H1 (cell line): ENCODE data around the gene XRCC6. TPM values are rescaled to one million over a fixed set of nuclear protein-coding genes. Genes with fewer than 3 reads are reported as not detected.

Source experiments
- CTCF ChIA-PET: fragments of 300-600 bp; sonication (Branson Sonifier 250); formaldehyde crosslinking; loops from one replicate; lab custom pipeline; 2021; ENCODE audit not compliant: partially characterized antibody; lab: Charles Lee
- POLR2A ChIA-PET: fragments of 300-600 bp; sonication (Branson Sonifier 250); formaldehyde crosslinking; loops from one replicate; lab custom pipeline; 2021; ENCODE audit warnings: inconsistent platforms; ENCODE audit not compliant: partially characterized antibody; lab: Charles Lee
- DNase-seq, 2 experiments: peaks; one replicate each; pipeline versions ENCODE4 v3.0.0 to v3.0.0-alpha.2; 2010 to 2022; ENCODE audit warnings: low spot score in 2 of 2, low read depth in 1 of 2, mixed read lengths in 1 of 2
- FAIRE-seq: peaks from 2 replicates; lab custom pipeline; 2011; peaks lifted over from hg19 to GRCh38; lab: Jason Lieb, UNC
- H2AFZ ChIP-seq: 2 replicates; pipeline ENCODE4 v1.8.1; 2012; ENCODE audit warnings: low read length, inconsistent platforms
- H2AK5ac ChIP-seq: 2 replicates; pipeline ENCODE4 v1.6.1; 2013; ENCODE audit warnings: low read depth, low read length
- H2BK120ac ChIP-seq: replicated peaks from 2 replicates; pipeline ENCODE3; 2013; ENCODE audit warnings: low read depth, low read length, inconsistent platforms
- H2BK12ac ChIP-seq: 2 replicates; pipeline ENCODE4 v1.6.1; 2013; ENCODE audit warnings: low read depth, low read length
- H2BK15ac ChIP-seq: 2 replicates; pipeline ENCODE4 v1.6.1; 2013; ENCODE audit warnings: low read length
- H2BK20ac ChIP-seq: 2 replicates; pipeline ENCODE4 v1.6.1; 2013; ENCODE audit warnings: low read length
- H2BK5ac ChIP-seq: 2 replicates; pipeline ENCODE4 v1.6.1; 2013; ENCODE audit warnings: low read depth, low read length
- H3K14ac ChIP-seq: 2 replicates; pipeline ENCODE4 v1.6.1; 2013; ENCODE audit warnings: inconsistent platforms; ENCODE audit not compliant: insufficient read length
- H3K18ac ChIP-seq: 2 replicates; pipeline ENCODE4 v1.6.1; 2013; ENCODE audit warnings: low read length; ENCODE audit errors: extremely low read depth
- H3K23ac ChIP-seq: 2 replicates; pipeline ENCODE4 v1.6.1; 2013; ENCODE audit warnings: inconsistent platforms; ENCODE audit not compliant: insufficient read length
- H3K23me2 ChIP-seq: 2 replicates; pipeline ENCODE4 v1.6.1; 2013; ENCODE audit warnings: low read depth, low read length
- H3K27ac ChIP-seq: 2 replicates; pipeline ENCODE4 v1.6.1; 2011; ENCODE audit warnings: low read depth, low read length, inconsistent platforms
- H3K27me3 ChIP-seq, 4 experiments: replicated peaks in 1 of 4; 1 replicate in 1 of 4; 2 replicates in 3 of 4; pipeline versions ENCODE4 v1.6.1 to v1.8.1; 2011 to 2013; ENCODE audit warnings: low read length in 3 of 4, mild to moderate bottlenecking in 3 of 4, inconsistent platforms in 2 of 4, mixed read lengths in 2 of 4, moderate library complexity in 1 of 4; ENCODE audit not compliant: control insufficient read depth in 3 of 4, insufficient read depth in 3 of 4; ENCODE audit errors: extremely low read depth in 1 of 4
- H3K36me3 ChIP-seq, 4 experiments: 2 replicates each; pipeline versions ENCODE4 v1.6.1 to v1.8.1; 2011 to 2013; ENCODE audit warnings: mild to moderate bottlenecking in 4 of 4, low read length in 3 of 4, moderate library complexity in 2 of 4, control low read depth in 1 of 4, inconsistent platforms in 1 of 4; ENCODE audit not compliant: insufficient read depth in 4 of 4, control insufficient read depth in 2 of 4
- H3K4ac ChIP-seq: replicated peaks from 2 replicates; pipeline ENCODE3; 2013; ENCODE audit warnings: low read length, low read depth, mixed read lengths, inconsistent platforms; ENCODE audit not compliant: insufficient read length
- H3K4me1 ChIP-seq, 4 experiments: replicated peaks in 1 of 4; 1 replicate in 1 of 4; 2 replicates in 3 of 4; pipeline versions ENCODE4 v1.6.1 to v1.8.1; 2011 to 2013; ENCODE audit warnings: low read length in 3 of 4, inconsistent platforms in 2 of 4, mixed read lengths in 1 of 4; ENCODE audit not compliant: insufficient read depth in 4 of 4, control insufficient read depth in 3 of 4
- H3K4me2 ChIP-seq, 2 experiments: 2 replicates each; pipeline versions ENCODE4 v1.6.1 to v1.8.1; 2011 to 2013; ENCODE audit warnings: low read depth in 2 of 2, low read length in 2 of 2, control low read depth in 1 of 2, inconsistent platforms in 1 of 2, mild to moderate bottlenecking in 1 of 2; ENCODE audit not compliant: insufficient read depth in 1 of 2
- H3K4me3 ChIP-seq, 4 experiments: fragments of 200-600, 300-600 bp in 1 of 4; sonication (generic), shearing (Covaris generic), sonication (Bioruptor Twin) in 1 of 4; 2 replicates each; pipeline versions ENCODE4 v1.5.1 to v1.8.1; 2011 to 2016; ENCODE audit warnings: low read length in 4 of 4, low read depth in 3 of 4, control low read depth in 2 of 4, inconsistent platforms in 2 of 4, mild to moderate bottlenecking in 2 of 4, mixed read lengths in 1 of 4, moderate library complexity in 1 of 4; ENCODE audit not compliant: insufficient read depth in 2 of 4; ENCODE audit errors: extremely low read depth in 1 of 4
- H3K56ac ChIP-seq: replicated peaks from 2 replicates; pipeline ENCODE3; 2013; ENCODE audit warnings: low read depth, mild to moderate bottlenecking, mixed read lengths, low read length, inconsistent platforms; ENCODE audit not compliant: insufficient read length
- H3K79me1 ChIP-seq: 2 replicates; pipeline ENCODE4 v1.6.1; 2013; ENCODE audit warnings: low read depth, low read length, control low read depth
- H3K79me2 ChIP-seq, 2 experiments: 2 replicates each; pipeline versions ENCODE4 v1.6.1 to v1.8.1; 2012 to 2013; ENCODE audit warnings: low read length in 2 of 2, mild to moderate bottlenecking in 2 of 2, inconsistent platforms in 1 of 2; ENCODE audit not compliant: insufficient read depth in 2 of 2, control insufficient read depth in 1 of 2
- H3K9ac ChIP-seq, 4 experiments: replicated peaks in 1 of 4; 1 replicate in 1 of 4; 2 replicates in 3 of 4; pipeline versions ENCODE4 v1.6.1 to v1.8.1; 2011 to 2013; ENCODE audit warnings: low read depth in 3 of 4, low read length in 3 of 4, control low read depth in 2 of 4, mild to moderate bottlenecking in 2 of 4, moderate library complexity in 2 of 4, inconsistent platforms in 1 of 4; ENCODE audit errors: extremely low read depth in 1 of 4
- H3K9me3 ChIP-seq, 2 experiments: 2 replicates each; pipeline versions ENCODE4 v1.6.1 to v1.8.1; 2012 to 2013; ENCODE audit warnings: mild to moderate bottlenecking in 2 of 2, moderate library complexity in 2 of 2, control low read depth in 1 of 2, inconsistent platforms in 1 of 2, low read depth in 1 of 2, low read length in 1 of 2, mixed read lengths in 1 of 2; ENCODE audit not compliant: insufficient read depth in 2 of 2
- H4K20me1 ChIP-seq, 2 experiments: replicated peaks in 1 of 2; 2 replicates each; pipeline versions ENCODE3 to v1.8.1; 2011 to 2013; ENCODE audit warnings: inconsistent platforms in 2 of 2, low read length in 2 of 2, mild to moderate bottlenecking in 1 of 2; ENCODE audit not compliant: insufficient read depth in 2 of 2, control insufficient read depth in 1 of 2
- H4K5ac ChIP-seq: 2 replicates; pipeline ENCODE4 v1.6.1; 2013; ENCODE audit warnings: low read length, low read depth, mixed read lengths, inconsistent platforms; ENCODE audit not compliant: insufficient read length
- H4K8ac ChIP-seq: 2 replicates; pipeline ENCODE4 v1.8.0; 2013; ENCODE audit warnings: mild to moderate bottlenecking, moderate library complexity, low read length, inconsistent platforms; ENCODE audit not compliant: insufficient read depth; ENCODE audit errors: extremely low read depth
- H4K91ac ChIP-seq: replicated peaks from 2 replicates; pipeline ENCODE3; 2013; ENCODE audit warnings: low read length, mixed read lengths, inconsistent platforms; ENCODE audit not compliant: insufficient read length
- CHD2 ChIP-seq: IDR thresholded peaks from 2 replicates; pipeline ENCODE4 v1.6.1; 2012; ENCODE audit warnings: low read length, improper control_type of control experiment
- FOSL1 ChIP-seq: IDR thresholded peaks from 2 replicates; pipeline ENCODE4 v1.6.1; 2011; ENCODE audit warnings: mild to moderate bottlenecking, low read depth, low read length, moderate library complexity; ENCODE audit not compliant: insufficient read depth
- SIRT6 ChIP-seq: IDR thresholded peaks from one replicate; pipeline ENCODE4 v1.7.1; 2012; ENCODE audit warnings: low read length, inconsistent platforms
- WGBS, 2 experiments: shearing (Covaris generic) in 1 of 2; methylation state at CpG; one replicate each; pipeline versions ENCODE4 v1.1.6 to v1.1.7; 2013 to 2015; ENCODE audit warnings: low lambda C conversion rate in 2 of 2, mixed read lengths in 2 of 2, inconsistent platforms in 1 of 2, low coverage in 1 of 2, missing lambda C conversion rate in 1 of 2; ENCODE audit not compliant: insufficient replicate concordance in 2 of 2, insufficient coverage in 1 of 2, insufficient read length in 1 of 2; ENCODE audit errors: extremely low coverage in 1 of 2, missing lambda C conversion rate in 1 of 2; 5-methylcytosine and 5-hydroxymethylcytosine counted together
- polyA plus RNA-seq, 7 experiments: library from polyadenylated mRNA; depleted of rRNA in 3 of 7; stranded (reverse) in 5 of 7; unstranded in 2 of 7; fragments of >200 nt in 5 of 7; fragments of 200-250 nt in 2 of 7; gene quantifications; 1 replicate in 5 of 7; 2 replicates in 1 of 7; 4 replicates in 1 of 7; pipeline versions ENCODE4 v1.2.1 to v1.2.3, GENCODE V29; 2011 to 2013; ENCODE audit warnings: missing spikeins in 2 of 7, mixed read lengths in 2 of 7
- total RNA-seq: library from RNA; stranded (reverse); fragmentation: NEBNext Ultra II Directional; extraction: Animal tissue kit (Norgen Biotek cat#: 25700); gene quantifications from 2 replicates; pipeline ENCODE4 v1.2.1, GENCODE V29; 2021
- TF ChIP-seq, protein P1 (sequence below), 3 experiments: IDR thresholded peaks; 1 replicate in 2 of 3; 2 replicates in 1 of 3; pipeline versions ENCODE4 v1.5.1 to v1.6.1; 2011; ENCODE audit warnings: low read length in 3 of 3, mild to moderate bottlenecking in 3 of 3, inconsistent platforms in 2 of 3, low read depth in 1 of 3, moderate library complexity in 1 of 3; ENCODE audit not compliant: insufficient read depth in 1 of 3; ENCODE audit errors: control extremely low read depth in 1 of 3

The XRCC6 gene
- total and polyA plus RNA-seq, 2 of the 8 experiments (the other 6 are each of a cell fraction or from before 2014, with no cell fraction given) = 150 to 490 TPM

DNA sequence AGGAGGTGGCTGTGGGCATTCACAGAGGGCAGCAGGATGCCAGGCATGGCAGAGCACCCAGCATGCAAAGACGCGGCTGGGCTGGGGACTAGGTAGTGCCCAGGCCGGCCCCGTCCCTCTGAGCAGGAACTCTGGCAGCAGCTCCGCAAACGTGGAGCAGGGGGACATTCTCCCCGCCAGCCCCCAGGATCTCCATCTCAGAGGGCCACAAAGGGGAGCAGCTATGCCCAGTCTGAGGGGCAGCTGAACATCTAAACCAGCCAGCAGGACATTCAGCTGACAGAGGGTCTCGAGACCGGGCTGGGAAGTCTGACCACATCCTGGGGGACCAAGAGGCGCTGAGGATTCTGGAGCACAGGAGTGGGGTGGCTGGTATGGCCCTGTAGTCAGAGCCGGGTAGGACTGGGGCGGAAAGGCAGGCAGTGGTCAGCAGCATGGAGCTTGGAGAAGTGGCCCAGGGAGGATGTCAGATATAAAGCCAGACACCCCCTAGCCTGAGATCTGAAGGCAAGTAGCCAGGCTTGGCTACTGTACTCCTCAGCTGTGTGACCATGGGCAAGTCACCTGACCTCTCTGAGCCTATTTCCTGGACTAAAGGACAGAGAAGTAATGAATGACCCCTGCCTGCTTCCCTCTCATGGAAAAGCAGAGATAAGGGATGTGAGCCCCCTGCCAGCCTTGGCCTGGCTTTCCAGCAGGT, 41.6 kb upstream of the XRCC6 start:
- Histone ChIP-seq H3K9ac (no peak overlapping the region), H4K5ac (no peak overlapping the region), H3K18ac (no peak overlapping the region), H4K8ac (no peak overlapping the region), H4K20me1 (peaks cover 0 to 7% of the 10 kb centered on the region in 2 experiments), H3K4ac (no peak overlapping the region), H3K23ac (no peak overlapping the region), H3K27ac (no peak overlapping the region), H3K9me3 (no peaks in the 10 kb centered on the region), H3K14ac (no peak overlapping the region), H3K79me1 (no peaks in the 10 kb centered on the region; the same call in 1 of the 2 replicates), H3K79me2 (no peaks in the 10 kb centered on the region), H3K4me3 (no peak overlapping the region), H2BK120ac (no peak overlapping the region), H2BK15ac (no peak overlapping the region), H3K4me2 (no peak overlapping the region), H2BK12ac (no peak overlapping the region), H3K56ac (no peak overlapping the region), H3K4me1 (no peaks in the 10 kb centered on the region; a peak in 2 of 7 replicates), H3K27me3 (no peaks in the 10 kb centered on the region), H2BK20ac (no peak overlapping the region), H2AFZ (no peak overlapping the region), H2AK5ac (no peak overlapping the region), H3K36me3 (no peaks in the 10 kb centered on the region), H2BK5ac (no peak overlapping the region), H4K91ac (no peak overlapping the region), H3K23me2 (no peaks in the 10 kb centered on the region)
- WGBS, 2 experiments = 92% methylated on average over 12 of the region's 12 CpGs; no CpG with 5 or more reads in 1 of the 2 experiments
- CTCF ChIA-PET = interaction anchor here (1.0 to 8.6 kb wide), 8 partner anchors 12 to 137 kb away, joined by 3 to 169 read pairs (median 10); partner anchors contain the start of genes CSDC2 and PMM1
- no peak for FAIRE-seq
- DNase-seq = no peak
- POLR2A ChIA-PET = interaction anchor here (0.9 to 4.6 kb wide), 7 partner anchors 10 to 131 kb away, joined by 3 to 42 read pairs (median 3); partner anchors contain the start of gene PMM1
- TF ChIP-seq CHD2 (no peak), SIRT6 (no peak), FOSL1 (no peak)
- TF ChIP-seq, protein P1, sequence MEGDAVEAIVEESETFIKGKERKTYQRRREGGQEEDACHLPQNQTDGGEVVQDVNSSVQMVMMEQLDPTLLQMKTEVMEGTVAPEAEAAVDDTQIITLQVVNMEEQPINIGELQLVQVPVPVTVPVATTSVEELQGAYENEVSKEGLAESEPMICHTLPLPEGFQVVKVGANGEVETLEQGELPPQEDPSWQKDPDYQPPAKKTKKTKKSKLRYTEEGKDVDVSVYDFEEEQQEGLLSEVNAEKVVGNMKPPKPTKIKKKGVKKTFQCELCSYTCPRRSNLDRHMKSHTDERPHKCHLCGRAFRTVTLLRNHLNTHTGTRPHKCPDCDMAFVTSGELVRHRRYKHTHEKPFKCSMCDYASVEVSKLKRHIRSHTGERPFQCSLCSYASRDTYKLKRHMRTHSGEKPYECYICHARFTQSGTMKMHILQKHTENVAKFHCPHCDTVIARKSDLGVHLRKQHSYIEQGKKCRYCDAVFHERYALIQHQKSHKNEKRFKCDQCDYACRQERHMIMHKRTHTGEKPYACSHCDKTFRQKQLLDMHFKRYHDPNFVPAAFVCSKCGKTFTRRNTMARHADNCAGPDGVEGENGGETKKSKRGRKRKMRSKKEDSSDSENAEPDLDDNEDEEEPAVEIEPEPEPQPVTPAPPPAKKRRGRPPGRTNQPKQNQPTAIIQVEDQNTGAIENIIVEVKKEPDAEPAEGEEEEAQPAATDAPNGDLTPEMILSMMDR (IDR thresholded peaks at IDR 0.05; ENCODE audit: control extremely low read depth in 1 of 3, insufficient read depth in 1 of 3, low read depth in 1 of 3, low read length in 3 of 3) = no peak
